SK-N-SH (cell line): ENCODE data around the gene DPF1. TPM values are rescaled to one million over a fixed set of nuclear protein-coding genes. Genes with fewer than 3 reads are reported as not detected.

Source experiments
- CTCF ChIA-PET: fragments of 300-600, 350-600 bp; formaldehyde crosslinking; extraction: SDS; loops from one replicate; lab custom pipeline; 2021; lab: Yijun Ruan, JAX
- POLR2A ChIA-PET: fragments of 350-600 bp; sonication (Branson Sonifier 250); formaldehyde crosslinking; extraction: SDS; loops from one replicate; lab custom pipeline; 2020; ENCODE audit warnings: antibody characterized with exemption, inconsistent platforms; lab: Yijun Ruan, JAX
- DNase-seq: peaks from one replicate; pipeline ENCODE4 v3.0.0; 2012
- H2AFZ ChIP-seq: fragments of 200-600 bp; sonication (generic); 2 replicates; pipeline ENCODE4 v1.8.1; 2016; ENCODE audit warnings: antibody characterized with exemption, mild to moderate bottlenecking, low read depth
- H3F3A ChIP-seq: fragments of 200-600 bp; sonication (generic); replicated peaks from 2 replicates; pipeline ENCODE3; 2016; ENCODE audit warnings: antibody characterized with exemption, mild to moderate bottlenecking; ENCODE audit not compliant: insufficient read depth
- H3K27ac ChIP-seq, 2 experiments: fragments of 200-500 bp in 1 of 2; fragments of 200-600 bp in 1 of 2; sonication (Bioruptor generic) in 1 of 2; sonication (generic), shearing (Covaris generic) in 1 of 2; 2 replicates each; pipeline versions ENCODE4 v1.5.1 to v1.6.1; 2014 to 2016; ENCODE audit warnings: low read depth in 2 of 2, inconsistent platforms in 1 of 2, low read length in 1 of 2, mild to moderate bottlenecking in 1 of 2, mixed read lengths in 1 of 2
- H3K27me3 ChIP-seq: fragments of 200-600 bp; sonication (generic), shearing (Covaris generic); 2 replicates; pipeline ENCODE4 v1.6.1; 2016; ENCODE audit warnings: mixed run types; ENCODE audit not compliant: insufficient read depth
- H3K36me3 ChIP-seq, 2 experiments: fragments of 200-500 bp in 1 of 2; fragments of 200-600 bp in 1 of 2; sonication (Bioruptor generic) in 1 of 2; sonication (generic) in 1 of 2; replicated peaks in 1 of 2; 2 replicates each; pipeline versions ENCODE3 to v1.5.1; 2014 to 2016; ENCODE audit warnings: low read length in 1 of 2, mild to moderate bottlenecking in 1 of 2; ENCODE audit not compliant: insufficient read depth in 2 of 2, control insufficient read depth in 1 of 2
- H3K4me1 ChIP-seq, 2 experiments: fragments of 200-500 bp in 1 of 2; fragments of 200-600 bp in 1 of 2; sonication (Bioruptor generic) in 1 of 2; sonication (generic), shearing (Covaris generic) in 1 of 2; 2 replicates each; pipeline versions ENCODE4 v1.5.1 to v1.6.1; 2014 to 2016; ENCODE audit warnings: low read depth in 1 of 2, low read length in 1 of 2, mixed run types in 1 of 2; ENCODE audit not compliant: insufficient read depth in 2 of 2, control insufficient read depth in 1 of 2
- H3K4me2 ChIP-seq: fragments of 200-600 bp; sonication (generic), shearing (Covaris generic); 2 replicates; pipeline ENCODE4 v1.6.1; 2017; ENCODE audit warnings: mixed run types
- H3K4me3 ChIP-seq, 2 experiments: fragments of 200-500 bp in 1 of 2; fragments of 200-600 bp in 1 of 2; sonication (Bioruptor generic) in 1 of 2; sonication (generic), shearing (Covaris generic) in 1 of 2; 2 replicates each; pipeline versions ENCODE4 v1.5.1 to v1.8.1; 2014 to 2016; ENCODE audit warnings: low read depth in 2 of 2, inconsistent platforms in 1 of 2, low read length in 1 of 2, mild to moderate bottlenecking in 1 of 2, mixed read lengths in 1 of 2, moderate library complexity in 1 of 2
- H3K79me2 ChIP-seq: fragments of 200-600 bp; sonication (generic); 2 replicates; pipeline ENCODE4 v1.8.1; 2017; ENCODE audit warnings: mild to moderate bottlenecking; ENCODE audit not compliant: insufficient read depth
- H3K9ac ChIP-seq: fragments of 200-600 bp; sonication (generic); 2 replicates; pipeline ENCODE4 v1.6.1; 2017; ENCODE audit warnings: mixed run types
- H3K9me2 ChIP-seq: fragments of 200-600 bp; sonication (generic); 2 replicates; pipeline ENCODE4 v1.6.1; 2017; ENCODE audit warnings: mixed run types
- H3K9me3 ChIP-seq: fragments of 200-600 bp; sonication (generic); 2 replicates; pipeline ENCODE4 v1.6.1; 2017; ENCODE audit warnings: mixed run types, mild to moderate bottlenecking, moderate library complexity
- H4K20me1 ChIP-seq: fragments of 200-600 bp; sonication (generic); 2 replicates; pipeline ENCODE4 v1.6.1; 2017; ENCODE audit warnings: mild to moderate bottlenecking, mixed run types; ENCODE audit not compliant: insufficient read depth
- EZH2phosphoT487 ChIP-seq: fragments of 200-600 bp; sonication (generic); IDR thresholded peaks from 2 replicates; pipeline ENCODE4 v1.6.1; 2017; ENCODE audit warnings: low read depth, mixed run types, mild to moderate bottlenecking, antibody characterized with exemption, moderate library complexity, borderline replicate concordance
- FOXJ3 ChIP-seq: sonication (generic); formaldehyde crosslinking; IDR thresholded peaks from 2 replicates; pipeline ENCODE4 v1.5.1; 2020; ENCODE audit warnings: mild to moderate bottlenecking, missing genetic modification reagents
- GABPA ChIP-seq: IDR thresholded peaks from 2 replicates; pipeline ENCODE4 v1.4.0; 2012; ENCODE audit warnings: low read depth, mild to moderate bottlenecking
- GATA2 ChIP-seq: sonication (generic); formaldehyde crosslinking; IDR thresholded peaks from 2 replicates; pipeline ENCODE4 v1.5.0; 2020; ENCODE audit warnings: mild to moderate bottlenecking, missing genetic modification reagents
- JUND ChIP-seq: IDR thresholded peaks from 2 replicates; pipeline ENCODE4 v1.4.0; 2012
- MXI1 ChIP-seq: IDR thresholded peaks from 2 replicates; pipeline ENCODE4 v1.6.1; 2012; ENCODE audit warnings: mild to moderate bottlenecking, low read depth, low read length, improper control_type of control experiment
- POLR2AphosphoS5 ChIP-seq: IDR thresholded peaks from 2 replicates; pipeline ENCODE4 v1.6.1; 2012; ENCODE audit warnings: low read depth, low read length
- RAD21 ChIP-seq: IDR thresholded peaks from 2 replicates; pipeline ENCODE4 v1.6.1; 2012; ENCODE audit warnings: mild to moderate bottlenecking, low read length
- REST ChIP-seq: IDR thresholded peaks from 2 replicates; pipeline ENCODE4 v1.6.1; 2012; ENCODE audit warnings: mild to moderate bottlenecking, low read depth, low read length, moderate library complexity
- TCF12 ChIP-seq: IDR thresholded peaks from 2 replicates; pipeline ENCODE4 v1.4.0; 2012
- TEAD4 ChIP-seq: IDR thresholded peaks from 2 replicates; pipeline ENCODE4 v1.4.0; 2012; ENCODE audit warnings: mild to moderate bottlenecking, borderline replicate concordance; ENCODE audit not compliant: insufficient read depth
- USF2 ChIP-seq: fragments of 150-350 bp; IDR thresholded peaks from 2 replicates; pipeline ENCODE4 v1.6.1; 2017; ENCODE audit warnings: antibody characterized with exemption, low read length, low read depth, borderline replicate concordance
- YY1 ChIP-seq: IDR thresholded peaks from 2 replicates; pipeline ENCODE4 v1.4.0; 2012; ENCODE audit warnings: low read depth, mild to moderate bottlenecking
- WGBS: methylation state at CpG from one replicate; pipeline ENCODE4 v1.1.6; 2017; ENCODE audit warnings: low lambda C conversion rate; 5-methylcytosine and 5-hydroxymethylcytosine counted together
- polyA plus RNA-seq, 3 experiments: library from polyadenylated mRNA; depleted of rRNA; stranded (reverse); fragments of >200 nt; gene quantifications; 2 replicates each; pipeline ENCODE4 v1.2.3, GENCODE V29; 2012
- TF ChIP-seq, protein P1 (sequence below): fragments of 200-600 bp; sonication (generic); IDR thresholded peaks from 2 replicates; pipeline ENCODE4 v1.6.1; 2017; ENCODE audit warnings: antibody characterized with exemption, mild to moderate bottlenecking, moderate library complexity
- TF ChIP-seq, protein P2 (sequence below): fragments of 150-350 bp; IDR thresholded peaks from 2 replicates; pipeline ENCODE4 v1.6.1; 2016; ENCODE audit warnings: mild to moderate bottlenecking, low read depth, low read length

Gene DPF1
- polyA plus RNA-seq, 1 of the 3 experiments (the other 2 are of a cell fraction) = 4.8 TPM

DNA sequence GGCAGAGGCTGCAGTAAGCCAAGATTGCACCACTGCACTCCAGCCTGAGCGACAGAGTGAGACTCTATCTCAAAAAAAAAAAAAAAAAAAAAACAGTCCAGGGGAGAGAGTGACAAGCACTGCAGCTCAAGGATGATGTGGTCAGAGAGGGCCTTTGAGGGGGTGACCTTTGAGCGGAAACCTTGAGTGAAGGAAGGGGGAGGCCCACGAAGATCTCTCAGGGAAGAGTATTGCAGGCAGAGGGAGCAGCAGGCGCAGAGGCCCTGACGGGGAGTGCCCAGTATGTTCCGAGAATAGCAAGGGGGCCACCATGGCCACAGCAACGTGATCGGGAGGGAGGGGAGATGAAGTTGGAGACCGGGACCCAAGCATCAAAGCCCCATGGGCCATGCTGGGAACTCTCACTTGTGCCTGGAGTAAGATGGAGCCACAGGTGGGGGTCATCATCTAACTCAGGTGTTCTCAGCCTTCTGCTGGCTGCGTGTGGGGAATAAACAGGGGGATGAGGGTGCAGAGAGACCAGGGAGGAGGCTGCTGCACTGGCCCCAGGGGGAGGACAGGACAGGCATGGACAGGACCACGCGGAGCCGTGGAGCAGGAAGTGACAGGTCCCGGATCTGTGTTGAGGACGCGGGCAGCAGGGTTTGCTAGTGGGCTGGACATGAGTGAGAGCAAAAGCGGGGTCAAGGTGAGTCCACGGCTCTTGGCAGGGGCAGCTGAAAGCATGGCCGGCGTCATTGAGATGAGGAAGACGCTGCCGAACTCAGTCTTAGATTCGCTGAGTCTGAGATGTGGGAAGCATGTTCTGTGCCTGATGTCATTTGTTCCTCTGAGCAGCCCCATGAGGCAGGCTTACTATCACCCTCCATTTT is 60.4 kb downstream of the DPF1 start:
- H3F3A ChIP-seq = no peaks in the 10 kb centered on the region
- no peak overlapping the region for H3K4me3 ChIP-seq
- no peaks in the 10 kb centered on the region for H3K9me3 ChIP-seq
- no peaks in the 10 kb centered on the region for H3K4me1 ChIP-seq
- WGBS = 97% methylated on average over 23 of the region's 23 CpGs
- CTCF ChIA-PET = interaction anchor here (3.2 kb wide), 1 partner anchor 21 kb away, joined by 14 read pairs; no protein-coding TSS in a partner anchor
- no peaks in the 10 kb centered on the region for H3K27me3 ChIP-seq
- no peak overlapping the region for H2AFZ ChIP-seq
- H3K9ac ChIP-seq = no peak overlapping the region
- no peak overlapping the region for H3K4me2 ChIP-seq
- POLR2A ChIA-PET = no interaction called here
- no peak for DNase-seq
- no peak overlapping the region for H3K27ac ChIP-seq
- H3K36me3 ChIP-seq = peaks cover 22 to 28% of the 10 kb centered on the region in 2 experiments
- TF ChIP-seq GATA2 (CRISPR knock-in tag) = no peak
- TF ChIP-seq TEAD4 = no peak
- TF ChIP-seq, protein P1, sequence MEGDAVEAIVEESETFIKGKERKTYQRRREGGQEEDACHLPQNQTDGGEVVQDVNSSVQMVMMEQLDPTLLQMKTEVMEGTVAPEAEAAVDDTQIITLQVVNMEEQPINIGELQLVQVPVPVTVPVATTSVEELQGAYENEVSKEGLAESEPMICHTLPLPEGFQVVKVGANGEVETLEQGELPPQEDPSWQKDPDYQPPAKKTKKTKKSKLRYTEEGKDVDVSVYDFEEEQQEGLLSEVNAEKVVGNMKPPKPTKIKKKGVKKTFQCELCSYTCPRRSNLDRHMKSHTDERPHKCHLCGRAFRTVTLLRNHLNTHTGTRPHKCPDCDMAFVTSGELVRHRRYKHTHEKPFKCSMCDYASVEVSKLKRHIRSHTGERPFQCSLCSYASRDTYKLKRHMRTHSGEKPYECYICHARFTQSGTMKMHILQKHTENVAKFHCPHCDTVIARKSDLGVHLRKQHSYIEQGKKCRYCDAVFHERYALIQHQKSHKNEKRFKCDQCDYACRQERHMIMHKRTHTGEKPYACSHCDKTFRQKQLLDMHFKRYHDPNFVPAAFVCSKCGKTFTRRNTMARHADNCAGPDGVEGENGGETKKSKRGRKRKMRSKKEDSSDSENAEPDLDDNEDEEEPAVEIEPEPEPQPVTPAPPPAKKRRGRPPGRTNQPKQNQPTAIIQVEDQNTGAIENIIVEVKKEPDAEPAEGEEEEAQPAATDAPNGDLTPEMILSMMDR = no peak
- TF ChIP-seq EZH2phosphoT487 = no peak
- TF ChIP-seq YY1 = no peak
- no peak for TF ChIP-seq TCF12
- no peak for TF ChIP-seq RAD21
- TF ChIP-seq MXI1 = no peak
- no peak for TF ChIP-seq REST
- TF ChIP-seq JUND = no peak
- no peak for TF ChIP-seq POLR2AphosphoS5
- no peak for TF ChIP-seq FOXJ3 (CRISPR knock-in tag)
- no peak for TF ChIP-seq USF2
- TF ChIP-seq, protein P2, sequence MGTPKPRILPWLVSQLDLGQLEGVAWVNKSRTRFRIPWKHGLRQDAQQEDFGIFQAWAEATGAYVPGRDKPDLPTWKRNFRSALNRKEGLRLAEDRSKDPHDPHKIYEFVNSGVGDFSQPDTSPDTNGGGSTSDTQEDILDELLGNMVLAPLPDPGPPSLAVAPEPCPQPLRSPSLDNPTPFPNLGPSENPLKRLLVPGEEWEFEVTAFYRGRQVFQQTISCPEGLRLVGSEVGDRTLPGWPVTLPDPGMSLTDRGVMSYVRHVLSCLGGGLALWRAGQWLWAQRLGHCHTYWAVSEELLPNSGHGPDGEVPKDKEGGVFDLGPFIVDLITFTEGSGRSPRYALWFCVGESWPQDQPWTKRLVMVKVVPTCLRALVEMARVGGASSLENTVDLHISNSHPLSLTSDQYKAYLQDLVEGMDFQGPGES = no peak
- TF ChIP-seq GABPA = no peak
- no peaks in the 10 kb centered on the region for H3K79me2 ChIP-seq
- H3K9me2 ChIP-seq = no peaks in the 10 kb centered on the region
- H4K20me1 ChIP-seq = no peaks in the 10 kb centered on the region
